Sigmoid colon (tissue), 4 donors: ENCODE measurements around the gene MAPT.

Source experiments
- EP300 ChIP-seq, 4 donors: sonication (generic); formaldehyde crosslinking; IDR thresholded peaks; one replicate each; pipeline ENCODE4 v1.6.1; 2017; ENCODE audit warnings: antibody characterized with exemption in 4 of 4
- POLR2A ChIP-seq, 2 donors: fragments of 450-650 bp; IDR thresholded peaks; one replicate each; pipeline ENCODE4 v1.6.1; 2016; ENCODE audit warnings: antibody characterized with exemption in 2 of 2, mild to moderate bottlenecking in 2 of 2, moderate library complexity in 2 of 2
- POLR2AphosphoS5 ChIP-seq, 4 donors: sonication (generic); formaldehyde crosslinking; IDR thresholded peaks; one replicate each; pipeline ENCODE4 v1.6.1; 2017; ENCODE audit warnings: antibody characterized with exemption in 4 of 4
- TF ChIP-seq, protein P1 (sequence below), 4 experiments: fragments of 450-650 bp in 3 of 4; fragments of 200-600 bp in 1 of 4; IDR thresholded peaks; one replicate each; pipeline ENCODE4 v1.5.1; 2016 to 2019; ENCODE audit warnings: antibody characterized with exemption in 4 of 4, mild to moderate bottlenecking in 3 of 4, moderate library complexity in 2 of 4

DNA sequence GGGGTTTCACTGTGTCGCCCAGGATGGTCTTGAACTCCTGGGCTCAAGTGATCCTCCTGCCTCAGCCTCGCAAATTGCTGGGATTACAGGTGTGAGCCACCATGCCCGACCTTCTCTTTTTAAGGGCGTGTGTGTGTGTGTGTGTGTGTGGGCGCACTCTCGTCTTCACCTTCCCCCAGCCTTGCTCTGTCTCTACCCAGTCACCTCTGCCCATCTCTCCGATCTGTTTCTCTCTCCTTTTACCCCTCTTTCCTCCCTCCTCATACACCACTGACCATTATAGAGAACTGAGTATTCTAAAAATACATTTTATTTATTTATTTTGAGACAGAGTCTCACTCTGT is 108.6 kb downstream of the MAPT start:
- TF ChIP-seq POLR2A (IDR thresholded peaks at IDR 0.05) (no peak), POLR2AphosphoS5 (IDR thresholded peaks at IDR 0.05) (no peak), EP300 (IDR thresholded peaks at IDR 0.05) (no peak)
- TF ChIP-seq, protein P1, sequence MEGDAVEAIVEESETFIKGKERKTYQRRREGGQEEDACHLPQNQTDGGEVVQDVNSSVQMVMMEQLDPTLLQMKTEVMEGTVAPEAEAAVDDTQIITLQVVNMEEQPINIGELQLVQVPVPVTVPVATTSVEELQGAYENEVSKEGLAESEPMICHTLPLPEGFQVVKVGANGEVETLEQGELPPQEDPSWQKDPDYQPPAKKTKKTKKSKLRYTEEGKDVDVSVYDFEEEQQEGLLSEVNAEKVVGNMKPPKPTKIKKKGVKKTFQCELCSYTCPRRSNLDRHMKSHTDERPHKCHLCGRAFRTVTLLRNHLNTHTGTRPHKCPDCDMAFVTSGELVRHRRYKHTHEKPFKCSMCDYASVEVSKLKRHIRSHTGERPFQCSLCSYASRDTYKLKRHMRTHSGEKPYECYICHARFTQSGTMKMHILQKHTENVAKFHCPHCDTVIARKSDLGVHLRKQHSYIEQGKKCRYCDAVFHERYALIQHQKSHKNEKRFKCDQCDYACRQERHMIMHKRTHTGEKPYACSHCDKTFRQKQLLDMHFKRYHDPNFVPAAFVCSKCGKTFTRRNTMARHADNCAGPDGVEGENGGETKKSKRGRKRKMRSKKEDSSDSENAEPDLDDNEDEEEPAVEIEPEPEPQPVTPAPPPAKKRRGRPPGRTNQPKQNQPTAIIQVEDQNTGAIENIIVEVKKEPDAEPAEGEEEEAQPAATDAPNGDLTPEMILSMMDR (IDR thresholded peaks at IDR 0.05), result no peak
